Activated T-cell treated with anti-CD3 and anti-CD28 coated beads for 4 hours (primary cell): Measurements from ENCODE around the gene RGS3.
"Not testable (repeated sequence)": the region's sequence is repeated elsewhere in the genome, so short reads cannot be mapped to it uniquely, and the experiment has no call there.

Source experiments
- DNase-seq: peaks from one replicate; pipeline ENCODE4 v3.0.0-alpha.2; 2020

Gene RGS3

DNA sequence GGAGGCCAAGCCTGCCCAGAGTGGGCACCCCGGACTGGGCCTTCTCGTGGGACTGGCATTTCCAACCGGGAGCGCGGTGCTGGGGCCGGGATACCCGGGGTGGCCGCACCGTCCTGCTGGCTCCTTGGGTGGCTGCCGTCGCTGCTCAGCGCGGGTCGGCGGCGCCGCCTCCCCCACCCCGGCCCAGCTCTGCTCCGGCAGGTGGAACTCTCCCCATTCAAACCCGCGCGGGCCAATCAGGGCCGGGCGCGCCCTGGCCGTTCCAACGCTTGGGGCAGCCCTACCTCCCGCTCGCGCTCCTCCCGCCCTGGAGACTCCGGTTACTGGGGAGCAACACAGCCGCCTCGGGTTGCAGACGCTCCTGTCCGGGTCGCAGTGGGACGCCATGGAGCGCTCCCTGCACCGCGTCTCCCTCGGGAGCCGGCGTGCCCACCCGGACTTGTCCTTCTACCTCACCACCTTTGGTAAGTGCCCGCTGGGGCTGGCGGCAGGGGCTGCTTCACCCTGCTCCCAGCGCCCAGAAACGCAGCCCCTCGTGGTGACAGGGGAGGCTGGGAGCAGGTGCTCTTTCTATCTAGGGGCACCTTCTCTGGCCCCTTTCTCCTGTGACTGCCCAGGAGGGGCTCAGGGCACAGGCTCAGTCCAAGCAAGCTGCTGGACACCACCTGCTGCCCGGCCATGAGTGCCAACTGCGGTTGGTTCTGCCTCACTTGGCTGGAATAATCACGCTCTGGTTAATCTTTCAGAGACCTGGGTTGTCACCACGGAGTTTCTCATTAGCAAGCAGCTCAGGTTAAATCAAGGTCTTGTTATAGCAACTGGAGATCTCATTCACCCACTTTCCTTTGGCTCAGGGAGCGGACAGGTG is at the start of gene RGS3:
TSS of gene RGS3 (plus strand) at position 310 of the 868 bp plus-strand sequence. CDS start at position 386, 76 bp downstream.
- no peak for DNase-seq

GRCh38 chr9:113416149-113416721 is 47.3 kb upstream of the RGS3 start:
- no peak for DNase-seq

GRCh38 chr9:113417370-113417769 is 46.2 kb upstream of the RGS3 start:
- DNase-seq: no peak

- DNase-seq: no peak
These were observed 41.8 kb upstream of the RGS3 start for GRCh38 chr9:113421726-113422125.

- DNase-seq: no peak
These were observed 38.5 kb upstream of the RGS3 start for GRCh38 chr9:113425072-113425471.

- DNase-seq: no peak
These were observed 36.8 kb upstream of the RGS3 start for GRCh38 chr9:113426701-113427100.

- DNase-seq: no peak
These were observed 35.9 kb upstream of the RGS3 start for GRCh38 chr9:113427629-113428028.

GRCh38 chr9:113428062-113428615 is 35.4 kb upstream of the RGS3 start:
- no peak for DNase-seq

GRCh38 chr9:113431191-113431590 is 32.3 kb upstream of the RGS3 start:
- DNase-seq: no peak

GRCh38 chr9:113436728-113437515 is 26.6 kb upstream of the RGS3 start:
- no peak for DNase-seq

GRCh38 chr9:113437716-113438115 is 25.8 kb upstream of the RGS3 start:
- DNase-seq: not testable (repeated sequence)

DNA sequence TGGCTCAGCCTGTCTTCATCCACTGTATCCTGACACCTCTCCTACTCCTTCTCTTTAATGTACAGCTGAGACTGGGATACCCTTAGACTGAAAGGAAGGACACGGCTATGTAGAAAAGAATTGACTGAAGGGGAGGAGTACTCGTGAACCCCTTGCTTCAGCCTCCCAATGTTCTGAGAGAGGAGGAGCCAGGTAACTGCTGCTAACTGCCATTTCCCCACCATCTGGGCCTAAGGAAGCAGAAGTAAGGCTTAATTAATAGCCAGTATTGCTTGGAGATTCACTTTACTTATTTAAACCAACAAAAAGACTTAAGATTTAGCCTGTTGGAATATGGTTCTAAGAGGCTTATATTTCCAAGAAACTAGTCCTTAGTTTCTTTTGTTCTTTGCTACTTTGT is 18.8 kb upstream of the RGS3 start:
- no peak for DNase-seq

DNA sequence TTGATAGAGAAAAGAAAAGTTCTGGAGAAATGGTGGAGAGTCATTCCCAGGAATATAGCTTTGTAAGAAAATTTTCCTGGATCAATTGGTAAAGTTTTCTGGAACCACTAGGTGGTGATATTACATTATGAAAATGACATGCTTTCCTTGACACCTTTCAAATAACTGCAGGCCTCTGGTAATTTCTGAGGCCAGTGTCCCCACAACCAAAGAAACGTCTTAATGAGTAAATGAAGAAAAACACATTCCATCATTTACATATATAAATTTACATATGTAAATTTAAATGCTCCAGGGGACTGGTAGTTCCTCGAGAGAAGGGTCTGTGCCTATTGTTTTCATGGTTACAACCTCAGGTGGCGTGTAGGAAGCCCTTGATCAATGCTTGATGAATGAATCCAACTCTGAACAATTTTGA is 17.2 kb upstream of the RGS3 start:
- no peak for DNase-seq

- no peak for DNase-seq
These were observed 14.2 kb upstream of the RGS3 start for GRCh38 chr9:113449376-113449775.

DNA sequence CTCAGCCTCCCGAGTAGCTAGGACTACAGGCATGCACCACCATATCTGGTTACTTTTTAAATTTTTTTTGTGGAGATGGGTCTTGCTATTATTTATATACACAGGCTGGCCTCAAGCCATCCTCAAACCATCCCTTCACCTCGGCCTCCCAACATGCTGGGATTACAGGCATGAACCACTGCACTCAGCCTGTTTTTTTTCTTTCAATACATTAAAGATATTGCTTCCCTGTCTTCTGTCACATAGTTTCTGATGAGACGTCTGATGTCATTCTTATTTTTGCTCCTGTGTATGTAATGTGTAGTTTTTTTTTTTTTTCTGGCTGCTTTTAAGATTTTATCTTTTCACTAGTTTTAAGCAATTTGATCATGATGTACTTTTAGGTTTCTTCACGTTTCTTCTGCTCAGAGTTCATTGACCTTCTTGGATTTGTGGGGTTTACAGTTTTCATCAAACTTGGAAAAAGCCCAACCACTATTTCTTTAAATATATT is 11.4 kb upstream of the RGS3 start:
- DNase-seq: no peak

- no peak for DNase-seq
These were observed 8.4 kb upstream of the RGS3 start for GRCh38 chr9:113454914-113455761.

DNA sequence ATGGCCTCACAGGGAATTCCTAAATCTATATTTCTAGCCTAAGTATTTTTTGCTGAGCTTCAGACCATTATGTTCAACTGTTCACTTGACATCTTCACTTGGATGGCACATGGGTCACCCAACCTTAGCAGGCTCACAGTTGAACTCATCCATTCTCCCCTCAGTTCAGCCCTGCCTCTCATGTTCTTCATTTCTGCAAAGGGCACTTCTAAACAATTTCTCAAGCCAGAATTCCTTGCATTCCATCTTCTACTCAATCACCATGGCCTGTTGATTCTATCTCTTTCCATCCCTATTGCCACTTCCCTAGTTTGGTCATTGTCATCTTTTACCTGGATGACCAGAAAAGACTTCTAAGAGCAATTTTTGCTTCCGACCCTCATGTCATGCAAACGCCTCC is 7.3 kb upstream of the RGS3 start:
- DNase-seq: no peak

DNA sequence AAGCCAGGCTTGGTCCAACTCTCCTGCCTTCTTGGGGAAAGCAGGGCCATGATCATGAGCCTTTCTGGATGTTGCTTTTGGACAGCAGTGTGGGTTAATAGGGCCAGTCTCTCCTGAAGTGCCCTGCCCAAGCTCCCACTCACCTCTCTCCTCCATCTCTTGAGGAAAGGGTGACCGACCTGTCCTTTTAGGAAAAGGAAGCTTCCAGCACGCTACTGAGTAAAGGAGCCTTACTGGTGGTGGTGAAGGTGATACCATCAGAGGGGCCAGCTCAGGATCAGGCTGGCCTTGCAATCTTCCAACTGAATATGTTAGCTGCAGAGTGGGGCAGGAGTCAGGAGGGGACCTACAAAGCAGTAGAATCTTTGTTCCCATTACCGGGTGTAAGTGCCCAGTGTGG is 2.2 kb upstream of the RGS3 start:
- no peak for DNase-seq

GRCh38 chr9:113461943-113462342 is 1.6 kb upstream of the RGS3 start:
- DNase-seq: no peak

GRCh38 chr9:113462781-113463286 is 693 bp upstream of the RGS3 start:
- DNase-seq: no peak

GRCh38 chr9:113464286-113464660 is 746 bp downstream of the RGS3 start:
- no peak for DNase-seq

GRCh38 chr9:113465599-113466140 is 2.1 kb downstream of the RGS3 start:
- no peak for DNase-seq
